Caco-2 (cell line): ENCODE measurements around the gene UNC93A. TPM values are rescaled to one million over a fixed set of nuclear protein-coding genes. Genes with fewer than 3 reads are reported as not detected.

ENCODE experiments used
- BruUV-seq: library from RNA; stranded (reverse); fragments of 400-500 nt; replicated peaks from 2 replicates; lab custom pipeline; 2021; lab: Mats Ljungman, UMichigan
- CTCF ChIA-PET: fragments of 300-600 bp; sonication (Branson Sonifier 250); formaldehyde crosslinking; loops from one replicate; lab custom pipeline; 2022; ENCODE audit warnings: antibody characterized with exemption; lab: Charles Lee
- POLR2A ChIA-PET: fragments of 300-600 bp; sonication (Branson Sonifier 250); formaldehyde crosslinking; loops from one replicate; lab custom pipeline; 2022; ENCODE audit warnings: antibody characterized with exemption; lab: Charles Lee
- DNase-seq, 2 experiments: peaks; one replicate each; pipeline versions ENCODE4 v3.0.0 to v3.0.0-alpha.2; 2020 to 2022
- H3K27me3 ChIP-seq: replicated peaks from 2 replicates; pipeline ENCODE4 v1.6.0; 2011; ENCODE audit warnings: low read length; ENCODE audit not compliant: control insufficient read depth, insufficient read depth
- H3K36me3 ChIP-seq: 2 replicates; pipeline ENCODE4 v1.5.1; 2011; ENCODE audit warnings: low read length; ENCODE audit not compliant: control insufficient read depth, insufficient read depth
- H3K4me1 ChIP-seq: fragments of 250-450 bp; sonication (Bioruptor Pico); 2 replicates; pipeline ENCODE4 v1.5.1; 2020; ENCODE audit warnings: mild to moderate bottlenecking
- H3K4me3 ChIP-seq: 2 replicates; pipeline ENCODE4 v1.5.1; 2011; ENCODE audit warnings: low read depth, mild to moderate bottlenecking, control low read depth, low read length
- H3K9me3 ChIP-seq: fragments of 250-450 bp; sonication (Bioruptor Pico); 2 replicates; pipeline ENCODE4 v1.5.1; 2020; ENCODE audit warnings: mild to moderate bottlenecking, moderate library complexity
- H3K27ac Mint-ChIP-seq: one replicate; pipeline ENCODE4 v1.8.0; 2022; ENCODE audit warnings: mixed read lengths; ENCODE audit not compliant: unreplicated experiment
- H3K27me3 Mint-ChIP-seq: one replicate; pipeline ENCODE4 v1.8.0; 2022; ENCODE audit warnings: mixed read lengths; ENCODE audit not compliant: insufficient read depth, unreplicated experiment
- H3K36me3 Mint-ChIP-seq: one replicate; pipeline ENCODE4 v1.8.0; 2022; ENCODE audit warnings: mild to moderate bottlenecking, mixed read lengths; ENCODE audit not compliant: insufficient read depth, unreplicated experiment
- H3K4me1 Mint-ChIP-seq: one replicate; pipeline ENCODE4 v1.8.0; 2022; ENCODE audit warnings: low read depth, mixed read lengths; ENCODE audit not compliant: unreplicated experiment
- H3K4me3 Mint-ChIP-seq: one replicate; pipeline ENCODE4 v1.8.0; 2022; ENCODE audit warnings: mild to moderate bottlenecking, moderate library complexity, mixed read lengths; ENCODE audit not compliant: unreplicated experiment
- H3K9me3 Mint-ChIP-seq: one replicate; pipeline ENCODE4 v1.8.0; 2022; ENCODE audit warnings: mixed read lengths; ENCODE audit not compliant: unreplicated experiment
- CTCF ChIP-seq, 2 experiments: fragments of 200-600 bp in 1 of 2; IDR thresholded peaks; 1 replicate in 1 of 2; 2 replicates in 1 of 2; pipeline versions ENCODE4 v1.5.1 to v1.8.0; 2011 to 2022; ENCODE audit warnings: antibody characterized with exemption in 1 of 2, control low read depth in 1 of 2, inconsistent platforms in 1 of 2, low read depth in 1 of 2, low read length in 1 of 2, mild to moderate bottlenecking in 1 of 2, moderate library complexity in 1 of 2; ENCODE audit not compliant: insufficient read depth in 1 of 2, severe bottlenecking in 1 of 2, unreplicated experiment in 1 of 2
- intact Hi-C: fragments of 100-400 bp; cut with micrococcal nuclease; formaldehyde crosslinking; loops from one replicate; pipeline ENCODE4 v1.10.0; 2022; ENCODE audit not compliant: unreplicated experiment
- total RNA-seq: library from RNA; stranded (reverse); gene quantifications from 2 replicates; pipeline ENCODE4 v1.2.3, GENCODE V29; 2022

Gene UNC93A
- total RNA-seq, 1 experiment from 2014 or later: 32.3 TPM

DNA sequence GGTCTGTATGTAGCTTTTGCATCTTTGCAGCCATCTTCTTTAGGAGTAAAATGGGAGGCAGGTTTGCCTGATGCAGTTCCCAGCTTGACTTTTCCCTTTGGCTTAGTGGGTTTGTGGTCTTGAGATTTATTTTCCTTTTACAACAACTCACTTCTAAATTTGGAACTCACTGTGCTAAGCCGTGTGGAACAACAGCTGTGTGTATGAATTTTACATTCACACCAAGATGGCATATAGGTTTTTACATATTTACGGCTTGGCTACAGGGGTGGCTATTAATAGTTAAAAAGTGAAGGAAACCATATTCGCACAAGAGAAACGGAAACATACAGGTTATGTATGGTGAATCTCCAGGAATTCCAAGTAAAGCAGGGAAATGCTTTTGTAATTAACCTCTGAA is 36.3 kb downstream of the UNC93A start:
- intact Hi-C loops: no loop called here
- DNase-seq: no peak
- no peaks in the 10 kb centered on the region for H3K27me3 ChIP-seq
- H3K9me3 ChIP-seq: no peaks in the 10 kb centered on the region
- H3K36me3 Mint-ChIP-seq: no peaks in the 10 kb centered on the region
- no peaks in the 10 kb centered on the region for H3K9me3 Mint-ChIP-seq
- TF ChIP-seq CTCF (IDR thresholded peaks at IDR 0.05; ENCODE audit: insufficient read depth in 1 of 2, low read depth in 1 of 2, low read length in 1 of 2, severe bottlenecking in 1 of 2, unreplicated experiment in 1 of 2): no peak
- H3K27me3 Mint-ChIP-seq: no peaks in the 10 kb centered on the region
- ChIA-PET CTCF (no interaction called here), POLR2A (no interaction called here)
- no peak overlapping the region for H3K4me3 ChIP-seq
- no peaks in the 10 kb centered on the region for H3K36me3 ChIP-seq
- no peak overlapping the region for H3K4me3 Mint-ChIP-seq
- H3K27ac Mint-ChIP-seq: no peak overlapping the region
- H3K4me1 ChIP-seq: peaks cover 4% of the 10 kb centered on the region; the same call in 1 of the 2 replicates
- no TSS peak for BruUV-seq
- peaks cover 6% of the 10 kb centered on the region for H3K4me1 Mint-ChIP-seq

DNA sequence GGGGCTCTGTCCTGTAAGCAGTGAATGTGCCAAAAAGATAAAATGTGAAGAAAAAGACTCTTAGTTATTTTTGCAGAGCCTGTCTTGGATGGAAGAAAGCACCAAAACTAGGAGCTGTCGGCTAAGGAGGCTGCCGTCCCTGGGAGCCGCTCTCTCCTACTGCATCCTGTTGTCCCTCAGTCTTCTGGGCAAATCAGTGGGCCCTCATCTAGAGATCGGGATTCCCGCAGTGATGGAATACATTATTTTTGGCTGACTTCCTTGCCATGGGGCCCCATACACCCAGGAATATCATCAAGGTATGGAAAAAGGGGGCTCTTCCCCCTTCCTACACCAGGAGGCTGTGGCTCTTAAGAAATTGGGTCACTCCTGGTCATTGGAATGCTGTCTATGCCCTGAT is 37.0 kb downstream of the UNC93A start:
- Mint-ChIP-seq H3K4me3 (no peak overlapping the region), H3K27ac (no peak overlapping the region), H3K36me3 (no peaks in the 10 kb centered on the region), H3K4me1 (peaks cover 6% of the 10 kb centered on the region), H3K9me3 (no peaks in the 10 kb centered on the region), H3K27me3 (no peaks in the 10 kb centered on the region)
- no peaks in the 10 kb centered on the region for H3K27me3 ChIP-seq
- peaks cover 4% of the 10 kb centered on the region; the same call in 1 of the 2 replicates for H3K4me1 ChIP-seq
- no peak for DNase-seq
- intact Hi-C loops: no loop called here
- TF ChIP-seq CTCF (IDR thresholded peaks at IDR 0.05; ENCODE audit: insufficient read depth in 1 of 2, low read depth in 1 of 2, low read length in 1 of 2, severe bottlenecking in 1 of 2, unreplicated experiment in 1 of 2): no peak
- ChIA-PET CTCF (no interaction called here), POLR2A (no interaction called here)
- H3K36me3 ChIP-seq: no peaks in the 10 kb centered on the region
- no peaks in the 10 kb centered on the region for H3K9me3 ChIP-seq
- H3K4me3 ChIP-seq: no peak overlapping the region
- BruUV-seq: no TSS peak

DNA sequence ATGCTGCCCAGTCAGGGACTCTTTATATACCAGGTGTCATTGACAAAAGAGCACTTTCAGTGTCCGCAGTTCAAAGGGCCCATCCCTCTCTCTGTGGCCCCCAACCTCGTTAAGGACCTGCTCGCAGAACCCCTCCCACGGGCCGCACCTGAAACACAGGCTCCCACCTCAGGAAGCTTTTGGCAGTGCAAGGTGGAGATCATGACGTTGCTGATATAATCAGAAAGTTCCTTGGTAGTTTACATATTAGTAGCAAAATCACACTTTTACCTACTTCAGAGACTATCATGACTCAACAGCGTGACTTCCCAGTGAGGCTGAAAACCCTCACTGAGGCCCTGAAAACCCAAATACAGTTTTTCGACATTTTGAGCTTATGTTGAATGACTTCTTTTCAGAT is 37.9 kb downstream of the UNC93A start:
- Mint-ChIP-seq H3K4me1 (peaks cover 6% of the 10 kb centered on the region), H3K27ac (no peak overlapping the region), H3K9me3 (no peaks in the 10 kb centered on the region), H3K27me3 (no peaks in the 10 kb centered on the region), H3K36me3 (no peaks in the 10 kb centered on the region), H3K4me3 (no peak overlapping the region)
- H3K4me3 ChIP-seq: no peak overlapping the region
- no peaks in the 10 kb centered on the region for H3K36me3 ChIP-seq
- BruUV-seq: no TSS peak
- no peaks in the 10 kb centered on the region for H3K9me3 ChIP-seq
- peaks cover 4% of the 10 kb centered on the region; the same call in 1 of the 2 replicates for H3K4me1 ChIP-seq
- no peak for DNase-seq
- TF ChIP-seq CTCF (IDR thresholded peaks at IDR 0.05; ENCODE audit: insufficient read depth in 1 of 2, low read depth in 1 of 2, low read length in 1 of 2, severe bottlenecking in 1 of 2, unreplicated experiment in 1 of 2): no peak
- CTCF ChIA-PET: interaction anchor here (1.1 kb wide), 1 partner anchor 22 kb away, joined by 6 read pairs; no protein-coding TSS in a partner anchor
- intact Hi-C loops: no loop called here
- H3K27me3 ChIP-seq: no peaks in the 10 kb centered on the region
- POLR2A ChIA-PET: no interaction called here
